Hepatocyte (in vitro differentiated cells): Measurements from ENCODE around the gene EXOC3L1. TPM values are rescaled to one million over a fixed set of nuclear protein-coding genes. Genes with fewer than 3 reads are reported as not detected.

ENCODE experiments used
- DNase-seq: peaks from one replicate; pipeline ENCODE4 v3.0.0-alpha.2; 2016; ENCODE audit warnings: low spot score
- H2AFZ ChIP-seq: fragments of 200-600 bp; sonication (generic); 2 replicates; pipeline ENCODE4 v1.6.0; 2016; ENCODE audit warnings: antibody characterized with exemption, mild to moderate bottlenecking
- H3K27ac ChIP-seq: fragments of 200-600 bp; sonication (generic); 2 replicates; pipeline ENCODE4 v1.5.1; 2016; ENCODE audit warnings: mild to moderate bottlenecking
- H3K27me3 ChIP-seq: fragments of 200-600 bp; sonication (generic); 2 replicates; pipeline ENCODE4 v1.6.1; 2016
- H3K36me3 ChIP-seq: fragments of 200-600 bp; sonication (generic); replicated peaks from 2 replicates; pipeline ENCODE4 v1.5.1; 2016; ENCODE audit warnings: low read depth; ENCODE audit not compliant: insufficient read depth
- H3K4me1 ChIP-seq: fragments of 200-600 bp; sonication (generic); 2 replicates; pipeline ENCODE4 v1.5.1; 2016; ENCODE audit warnings: mild to moderate bottlenecking, moderate library complexity; ENCODE audit not compliant: insufficient read depth
- H3K4me2 ChIP-seq: fragments of 200-600 bp; sonication (generic); 2 replicates; pipeline ENCODE4 v1.6.0; 2016
- H3K4me3 ChIP-seq: fragments of 200-600 bp; sonication (generic); 2 replicates; pipeline ENCODE4 v1.5.1; 2016; ENCODE audit warnings: mild to moderate bottlenecking
- H3K79me2 ChIP-seq: fragments of 200-600 bp; sonication (generic); 2 replicates; pipeline ENCODE4 v1.6.0; 2017; ENCODE audit warnings: mild to moderate bottlenecking
- H3K9me2 ChIP-seq: fragments of 200-600 bp; sonication (generic); replicated peaks from 2 replicates; pipeline ENCODE4 v1.6.0; 2017; ENCODE audit warnings: mild to moderate bottlenecking; ENCODE audit not compliant: insufficient read depth
- H3K9me3 ChIP-seq: fragments of 200-600 bp; sonication (generic); 2 replicates; pipeline ENCODE4 v1.5.1; 2016; ENCODE audit warnings: low read depth, mild to moderate bottlenecking
- H4K20me1 ChIP-seq: fragments of 200-600 bp; sonication (generic); 2 replicates; pipeline ENCODE4 v1.6.0; 2016; ENCODE audit warnings: mild to moderate bottlenecking; ENCODE audit not compliant: insufficient read depth, poor library complexity, severe bottlenecking
- CTCF ChIP-seq: fragments of 200-600 bp; sonication (generic); IDR thresholded peaks from 2 replicates; pipeline ENCODE4 v1.5.1; 2016; ENCODE audit warnings: antibody characterized with exemption, mild to moderate bottlenecking; ENCODE audit not compliant: poor library complexity
- EZH2 ChIP-seq: fragments of 200-600 bp; sonication (generic); IDR thresholded peaks from 2 replicates; pipeline ENCODE4 v1.6.1; 2016; ENCODE audit warnings: antibody characterized with exemption, mild to moderate bottlenecking, borderline replicate concordance
- EZH2phosphoT487 ChIP-seq: fragments of 200-600 bp; sonication (generic); IDR thresholded peaks from one replicate; pipeline ENCODE4 v1.6.1; 2018; ENCODE audit warnings: antibody characterized with exemption, mild to moderate bottlenecking, low read depth, moderate library complexity; ENCODE audit not compliant: unreplicated experiment, severe bottlenecking
- WGBS: methylation state at CpG from one replicate; pipeline ENCODE4 v1.1.6; 2016; ENCODE audit warnings: low lambda C conversion rate; ENCODE audit errors: missing lambda C conversion rate; 5-methylcytosine and 5-hydroxymethylcytosine counted together
- polyA plus RNA-seq: library from polyadenylated mRNA; unstranded; fragments of >200 nt; fragmentation: Nextera tagmentation; extraction: Ambion mirVana; gene quantifications from 2 replicates; pipeline ENCODE4 v1.2.1, GENCODE V29; 2016
- total RNA-seq: library from RNA; depleted of rRNA; stranded (reverse); fragments of >200 nt; gene quantifications from 2 replicates; pipeline ENCODE4 v1.2.3, GENCODE V29; 2014

The EXOC3L1 gene
- total and polyA plus RNA-seq, 2 experiments from 2014 or later, result 0.33 to 2.0 TPM

GRCh38 chr16:67229906-67230808 is 40.2 kb upstream of the EXOC3L1 start:
- H3K27me3 ChIP-seq, result no peaks in the 10 kb centered on the region
- no peak for DNase-seq
- H3K4me3 ChIP-seq, result no peak overlapping the region
- no peak overlapping the region for H3K27ac ChIP-seq
- H3K79me2 ChIP-seq, result peaks cover 16% of the 10 kb centered on the region
- H3K36me3 ChIP-seq, result no peaks in the 10 kb centered on the region
- no peaks in the 10 kb centered on the region for H3K9me2 ChIP-seq
- peaks cover 9% of the 10 kb centered on the region for H3K4me1 ChIP-seq
- H2AFZ ChIP-seq, result no peak overlapping the region
- no peaks in the 10 kb centered on the region for H4K20me1 ChIP-seq
- H3K9me3 ChIP-seq, result no peaks in the 10 kb centered on the region
- TF ChIP-seq EZH2phosphoT487 (no peak), CTCF (no peak), EZH2 (no peak)
- H3K4me2 ChIP-seq, result no peak overlapping the region
- 99% methylated on average over 32 of the region's 32 CpGs for whole genome bisulfite sequencing

GRCh38 chr16:67228905-67229304 is 39.0 kb upstream of the EXOC3L1 start:
- Histone ChIP-seq H3K27ac (no peak overlapping the region), H3K4me1 (peaks cover 9% of the 10 kb centered on the region), H3K9me2 (no peaks in the 10 kb centered on the region), H3K4me3 (no peak overlapping the region), H3K36me3 (no peaks in the 10 kb centered on the region), H3K4me2 (no peak overlapping the region), H3K27me3 (no peaks in the 10 kb centered on the region), H2AFZ (no peak overlapping the region), H3K9me3 (no peaks in the 10 kb centered on the region), H4K20me1 (no peaks in the 10 kb centered on the region), H3K79me2 (peaks cover 16% of the 10 kb centered on the region)
- TF ChIP-seq CTCF (no peak), EZH2 (no peak), EZH2phosphoT487 (no peak)
- DNase-seq, result no peak
- WGBS, result 95% methylated on average over 9 of the region's 9 CpGs

DNA sequence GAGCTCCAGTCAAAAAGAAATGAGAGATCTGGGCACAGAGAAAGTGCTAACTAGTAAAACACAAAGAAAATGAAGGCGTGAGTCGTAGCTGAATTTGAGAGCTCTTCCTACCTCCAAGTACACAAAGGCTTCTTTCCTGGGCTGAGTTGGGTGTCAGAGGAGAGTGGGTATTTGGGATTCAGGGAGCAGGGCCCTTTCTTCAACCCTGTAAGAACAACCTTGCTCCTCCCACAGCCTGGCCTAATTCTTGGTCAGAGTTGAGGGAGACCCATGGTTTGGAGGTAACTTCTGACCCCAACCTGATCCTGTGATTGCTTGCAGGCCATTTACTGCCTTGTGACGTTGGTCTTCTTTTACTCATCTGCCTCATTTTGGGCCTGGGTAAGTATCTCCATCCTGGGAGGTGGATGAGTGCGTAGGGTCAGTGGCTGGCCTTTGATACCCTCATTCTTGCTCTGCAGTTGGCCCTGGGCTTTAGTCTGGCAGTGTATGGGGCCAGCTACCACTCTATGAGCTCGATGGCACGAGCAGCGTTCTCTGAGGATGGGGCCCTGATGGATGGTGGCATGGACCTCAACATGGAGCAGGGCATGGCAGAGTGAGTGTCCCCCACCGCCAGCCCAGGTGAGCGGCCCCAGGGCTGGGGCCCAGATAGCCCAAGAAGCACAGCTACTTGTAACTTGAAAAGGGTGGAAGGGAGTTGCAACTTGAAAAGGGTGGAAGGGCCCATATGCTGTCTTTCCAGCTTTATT is 38.3 kb upstream of the EXOC3L1 start:
- no peak for DNase-seq
- Histone ChIP-seq H3K9me2 (no peaks in the 10 kb centered on the region), H3K36me3 (no peaks in the 10 kb centered on the region), H2AFZ (no peak overlapping the region), H3K4me3 (peak overlapping the region; percentile 74), H3K27ac (no peak overlapping the region), H3K79me2 (peaks cover 16% of the 10 kb centered on the region), H4K20me1 (no peaks in the 10 kb centered on the region), H3K4me1 (peaks cover 9% of the 10 kb centered on the region), H3K27me3 (no peaks in the 10 kb centered on the region), H3K4me2 (peak overlapping the region; percentile 96), H3K9me3 (no peaks in the 10 kb centered on the region)
- TF ChIP-seq CTCF, result no peak
- no peak for TF ChIP-seq EZH2phosphoT487
- no peak for TF ChIP-seq EZH2
- WGBS, result 92% methylated on average over 9 of the region's 9 CpGs
